ENCODE results near the gene SLC9A3.

DNA sequence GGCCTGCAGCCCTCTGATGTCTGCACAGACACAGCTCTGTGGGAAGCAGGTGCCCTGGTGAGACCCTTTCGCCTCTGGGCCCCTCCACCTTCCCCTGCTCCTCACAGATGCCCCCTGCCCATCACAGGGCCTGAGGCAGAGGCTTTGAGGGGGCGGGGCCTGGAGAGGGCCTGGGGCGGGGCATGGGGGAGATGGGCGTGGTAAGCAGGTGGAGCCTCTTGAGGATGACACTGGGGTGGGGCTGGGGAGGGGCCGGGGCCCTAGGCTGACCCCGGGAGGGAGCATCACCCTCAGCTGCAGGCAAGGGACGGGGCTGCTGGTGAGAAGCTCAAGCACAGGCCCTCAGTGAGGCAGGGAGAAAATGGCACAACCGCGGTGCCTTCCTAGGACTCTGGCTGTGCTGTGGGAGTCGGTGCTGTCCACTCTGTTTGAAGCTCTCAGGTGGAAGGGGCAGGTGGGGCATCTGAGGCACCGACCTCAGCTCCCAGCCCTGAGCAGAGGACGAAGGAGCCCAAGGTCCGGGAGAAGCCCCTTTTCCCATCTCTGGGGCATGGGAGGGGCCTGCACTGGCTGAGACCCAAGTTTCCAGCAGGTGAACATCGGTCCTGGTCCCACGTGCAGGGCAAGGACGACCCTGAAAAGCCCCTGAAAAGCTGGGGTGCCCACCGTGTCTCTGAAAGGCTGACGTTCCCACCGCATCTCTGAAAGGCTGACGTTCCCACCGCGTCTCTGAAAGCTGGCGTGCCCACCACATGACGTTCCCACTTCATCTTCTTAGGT, 17.5 kb upstream of the SLC9A3 start:
- TF ChIP-seq, protein P1, sequence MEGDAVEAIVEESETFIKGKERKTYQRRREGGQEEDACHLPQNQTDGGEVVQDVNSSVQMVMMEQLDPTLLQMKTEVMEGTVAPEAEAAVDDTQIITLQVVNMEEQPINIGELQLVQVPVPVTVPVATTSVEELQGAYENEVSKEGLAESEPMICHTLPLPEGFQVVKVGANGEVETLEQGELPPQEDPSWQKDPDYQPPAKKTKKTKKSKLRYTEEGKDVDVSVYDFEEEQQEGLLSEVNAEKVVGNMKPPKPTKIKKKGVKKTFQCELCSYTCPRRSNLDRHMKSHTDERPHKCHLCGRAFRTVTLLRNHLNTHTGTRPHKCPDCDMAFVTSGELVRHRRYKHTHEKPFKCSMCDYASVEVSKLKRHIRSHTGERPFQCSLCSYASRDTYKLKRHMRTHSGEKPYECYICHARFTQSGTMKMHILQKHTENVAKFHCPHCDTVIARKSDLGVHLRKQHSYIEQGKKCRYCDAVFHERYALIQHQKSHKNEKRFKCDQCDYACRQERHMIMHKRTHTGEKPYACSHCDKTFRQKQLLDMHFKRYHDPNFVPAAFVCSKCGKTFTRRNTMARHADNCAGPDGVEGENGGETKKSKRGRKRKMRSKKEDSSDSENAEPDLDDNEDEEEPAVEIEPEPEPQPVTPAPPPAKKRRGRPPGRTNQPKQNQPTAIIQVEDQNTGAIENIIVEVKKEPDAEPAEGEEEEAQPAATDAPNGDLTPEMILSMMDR (IDR thresholded peaks at IDR 0.05): no peak
- no peak for TF ChIP-seq POLR2A (IDR thresholded peaks at IDR 0.05)
